Transverse colon (tissue), 3 donors: ENCODE measurements around the gene FBXO17.

Source experiments
- EP300 ChIP-seq: sonication (generic); formaldehyde crosslinking; IDR thresholded peaks from one replicate; pipeline ENCODE4 v1.6.1; 2017; ENCODE audit warnings: antibody characterized with exemption, low read depth
- POLR2AphosphoS5 ChIP-seq, 3 donors: sonication (generic); formaldehyde crosslinking; IDR thresholded peaks; one replicate each; pipeline ENCODE4 v1.6.1; 2016; ENCODE audit warnings: antibody characterized with exemption in 3 of 3

GRCh38 chr19:38959618-38960017 lies 15.9 kb downstream of the FBXO17 start:
- TF ChIP-seq POLR2AphosphoS5 (IDR thresholded peaks at IDR 0.05), result no peak
- no peak for TF ChIP-seq EP300
